Astrocyte of the spinal cord (primary cell): ENCODE data around the gene FTHL17.

Source experiments
- DNase-seq: peaks from one replicate; pipeline ENCODE4 v3.0.0; 2011; ENCODE audit warnings: low read depth, low spot score
- H3K4me3 ChIP-seq: 2 replicates; pipeline ENCODE4 v1.5.1; 2011; ENCODE audit warnings: low read depth, mild to moderate bottlenecking, low read length, moderate library complexity
- CTCF ChIP-seq: IDR thresholded peaks from 2 replicates; pipeline ENCODE4 v1.5.1; 2012; ENCODE audit warnings: low read depth, mild to moderate bottlenecking, low read length, inconsistent platforms
- in situ Hi-C: cut with HindIII; loops from 2 replicates; pipeline ENCODE4 v1.10.0; 2017; ENCODE audit warnings: low sequenced_read_pairs

FTHL17 gene

DNA sequence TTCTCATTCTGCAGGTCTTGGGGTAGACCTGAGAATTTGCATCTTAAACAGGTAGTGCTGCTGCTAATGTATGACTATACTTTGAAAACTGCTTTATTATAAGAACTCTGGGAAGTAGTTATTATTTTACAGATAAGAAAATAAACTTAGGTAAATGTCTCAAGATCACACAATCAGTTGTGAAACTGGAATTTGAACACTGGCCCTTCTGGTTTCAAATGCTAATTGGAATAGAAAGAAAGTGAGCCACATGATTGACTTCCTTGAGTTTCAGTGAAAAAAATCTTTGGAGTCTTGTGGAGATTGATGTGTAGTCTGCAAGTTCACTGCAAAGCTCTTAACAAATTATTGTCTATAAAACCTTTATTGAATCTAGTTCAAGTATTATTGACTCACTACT, 44.5 kb downstream of the FTHL17 start:
- no peak overlapping the region for H3K4me3 ChIP-seq
- no peak for TF ChIP-seq CTCF
- no peak for DNase-seq
- in situ Hi-C loops = no loop called here

GRCh38 chrX:31024866-31025265, 47.0 kb downstream of the FTHL17 start:
- TF ChIP-seq CTCF = no peak
- no peak for DNase-seq
- in situ Hi-C loops = no loop called here
- no peak overlapping the region for H3K4me3 ChIP-seq

GRCh38 chrX:31021537-31021936, 50.3 kb downstream of the FTHL17 start:
- DNase-seq = no peak
- in situ Hi-C loops = no loop called here
- TF ChIP-seq CTCF = no peak
- H3K4me3 ChIP-seq = no peak overlapping the region
